Osteoblast (primary cell): ENCODE measurements around the gene TSN. TPM values are rescaled to one million over a fixed set of nuclear protein-coding genes. Genes with fewer than 3 reads are reported as not detected.

Source experiments
- DNase-seq: peaks from one replicate; pipeline ENCODE4 v3.0.0; 2011; ENCODE audit warnings: low spot score, mixed read lengths; ENCODE audit not compliant: insufficient read length; ENCODE audit errors: missing footprints
- H2AFZ ChIP-seq: 2 replicates; pipeline ENCODE4 v1.6.0; 2011; ENCODE audit warnings: mild to moderate bottlenecking, low read length
- H3K27ac ChIP-seq: 2 replicates; pipeline ENCODE4 v1.5.1; 2011; ENCODE audit warnings: mild to moderate bottlenecking, low read depth, low read length, moderate library complexity
- H3K27me3 ChIP-seq: 2 replicates; pipeline ENCODE4 v1.6.0; 2012; ENCODE audit warnings: mild to moderate bottlenecking, control low read depth, inconsistent platforms, low read length, moderate library complexity; ENCODE audit not compliant: insufficient read depth
- H3K36me3 ChIP-seq: 2 replicates; pipeline ENCODE4 v1.5.1; 2011; ENCODE audit warnings: mild to moderate bottlenecking, low read length, control low read depth, moderate library complexity; ENCODE audit not compliant: insufficient read depth
- H3K4me1 ChIP-seq: 2 replicates; pipeline ENCODE4 v1.5.1; 2011; ENCODE audit warnings: mild to moderate bottlenecking, low read length, control low read depth, moderate library complexity; ENCODE audit not compliant: insufficient read depth
- H3K4me2 ChIP-seq: 2 replicates; pipeline ENCODE4 v1.6.0; 2011; ENCODE audit warnings: mild to moderate bottlenecking, low read length; ENCODE audit not compliant: insufficient read depth
- H3K4me3 ChIP-seq: fragments of 200-600 bp; sonication (generic); 3 replicates; pipeline ENCODE4 v1.5.1; 2012; ENCODE audit warnings: mild to moderate bottlenecking, low read length, inconsistent platforms; ENCODE audit not compliant: insufficient read depth
- H3K79me2 ChIP-seq: 2 replicates; pipeline ENCODE4 v1.6.0; 2012; ENCODE audit warnings: mild to moderate bottlenecking, low read length, control low read depth, inconsistent platforms; ENCODE audit not compliant: insufficient read depth
- H3K9me3 ChIP-seq: 2 replicates; pipeline ENCODE4 v1.5.1; 2011; ENCODE audit warnings: low read depth, low read length, control low read depth
- H4K20me1 ChIP-seq: 2 replicates; pipeline ENCODE4 v1.6.0; 2012; ENCODE audit warnings: mild to moderate bottlenecking, low read length, control low read depth; ENCODE audit not compliant: insufficient read depth
- CTCF ChIP-seq: IDR thresholded peaks from 2 replicates; pipeline ENCODE4 v1.5.1; 2011; ENCODE audit warnings: mild to moderate bottlenecking, low read depth, low read length, moderate library complexity; ENCODE audit errors: extremely low read depth
- total RNA-seq: library from RNA; depleted of rRNA; stranded (reverse); fragments of >200 nt; gene quantifications from 2 replicates; pipeline ENCODE4 v1.2.3, GENCODE V29; 2012

TSN gene
- total RNA-seq, 1 donor: 50.7 TPM

GRCh38 chr2:121735518-121736074 lies 19.9 kb upstream of the TSN start:
- H2AFZ ChIP-seq: peak overlapping the region; percentile 96
- H3K4me1 ChIP-seq: no peaks in the 10 kb centered on the region
- peaks cover 10% of the 10 kb centered on the region for H4K20me1 ChIP-seq
- peak overlapping the region; percentile 90 for H3K27ac ChIP-seq
- H3K27me3 ChIP-seq: peaks cover 3% of the 10 kb centered on the region
- peaks cover 23% of the 10 kb centered on the region for H3K36me3 ChIP-seq
- no peaks in the 10 kb centered on the region for H3K9me3 ChIP-seq
- no peak for TF ChIP-seq CTCF
- H3K4me3 ChIP-seq: peak overlapping the region; percentile 100
- H3K4me2 ChIP-seq: peak overlapping the region; percentile 96
- peaks cover 44% of the 10 kb centered on the region for H3K79me2 ChIP-seq
- DNase-seq: no peak

- H3K4me3 ChIP-seq: peak overlapping the region; percentile 100
- no peak for TF ChIP-seq CTCF
- H3K9me3 ChIP-seq: no peaks in the 10 kb centered on the region
- H3K4me2 ChIP-seq: peak overlapping the region; percentile 96
- no peaks in the 10 kb centered on the region for H3K4me1 ChIP-seq
- H3K36me3 ChIP-seq: peaks cover 18% of the 10 kb centered on the region
- peak overlapping the region; percentile 96 for H2AFZ ChIP-seq
- peaks cover 10% of the 10 kb centered on the region for H4K20me1 ChIP-seq
- H3K79me2 ChIP-seq: peaks cover 43% of the 10 kb centered on the region
- peak; percentile 45 for DNase-seq
- peak overlapping the region; percentile 90 for H3K27ac ChIP-seq
- H3K27me3 ChIP-seq: peaks cover 3% of the 10 kb centered on the region
These were observed 19.4 kb upstream of the TSN start for GRCh38 chr2:121736140-121736461.

- Histone ChIP-seq H4K20me1 (peaks cover 7% of the 10 kb centered on the region), H3K4me1 (no peaks in the 10 kb centered on the region), H2AFZ (peak within 1 kb of the TSS; percentile 96), H3K27ac (peak within 1 kb of the TSS; percentile 90), H3K27me3 (peaks cover 3% of the 10 kb centered on the region), H3K36me3 (peaks cover 12% of the 10 kb centered on the region), H3K4me3 (peak within 1 kb of the TSS; percentile 100), H3K4me2 (peak within 1 kb of the TSS; percentile 96), H3K9me3 (no peaks in the 10 kb centered on the region), H3K79me2 (peaks cover 38% of the 10 kb centered on the region)
- peak; percentile 100 for DNase-seq
- no peak for TF ChIP-seq CTCF
These were observed 18.8 kb upstream of the TSN start, which contains the start of gene NIFK for GRCh38 chr2:121736462-121737336. NIFK (minus strand) TSS chr2:121736875; CDS start chr2:121736850, 25 bp downstream.

- Histone ChIP-seq H3K27ac (no peak overlapping the region), H3K36me3 (no peaks in the 10 kb centered on the region), H3K4me2 (no peak overlapping the region), H3K9me3 (no peaks in the 10 kb centered on the region), H2AFZ (no peak overlapping the region), H3K27me3 (peaks cover 3% of the 10 kb centered on the region), H3K79me2 (peaks cover 7% of the 10 kb centered on the region), H3K4me3 (no peak overlapping the region), H4K20me1 (no peaks in the 10 kb centered on the region), H3K4me1 (no peaks in the 10 kb centered on the region)
- TF ChIP-seq CTCF: no peak
- peak; percentile 70 for DNase-seq
These were observed 14.5 kb upstream of the TSN start for GRCh38 chr2:121740973-121741372.
